Stimulated activated CD4-positive, alpha-beta T cell treated with anti-CD3 and anti-CD28 coated beads, Interleukin-1b, Interleukin-23, amount 100 ng/mL, for 24 hours (primary cell): ENCODE results near the gene CDR2L.

ENCODE experiments used
- DNase-seq, 4 experiments: peaks; one replicate each; pipeline ENCODE4 v3.0.0-alpha.2; 2020; ENCODE audit warnings: low read depth in 4 of 4, low spot score in 1 of 4

The CDR2L gene

GRCh38 chr17:74987418-74987908 lies at the start of gene CDR2L:
Gene CDR2L (plus strand): TSS chr17:74987632. CDS start chr17:74988044, 412 bp downstream.
- DNase-seq = peak; percentile 74 to 92 (median 86)

GRCh38 chr17:74938194-74938950 lies 49.1 kb upstream of the CDR2L start:
- no peak for DNase-seq

DNA sequence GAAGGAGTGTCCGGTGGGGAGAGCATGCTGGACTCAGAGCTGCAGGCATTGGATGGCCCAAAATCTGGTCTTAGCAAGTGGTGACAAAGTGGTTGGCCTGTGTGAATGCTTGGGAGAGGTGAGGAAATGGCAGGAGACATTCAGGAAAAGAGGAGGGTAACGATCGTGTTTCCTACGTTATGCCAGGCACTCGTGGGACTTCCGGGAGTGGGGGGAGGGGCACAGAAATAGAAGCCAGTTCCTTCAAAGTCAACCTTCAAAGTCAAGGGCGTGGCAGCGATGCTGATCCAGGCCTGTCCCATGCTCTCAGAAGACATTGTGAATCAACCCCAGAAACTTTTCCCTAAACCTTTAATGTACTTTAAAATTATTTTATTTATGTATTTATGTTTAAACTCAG lies 47.9 kb upstream of the CDR2L start:
- no peak for DNase-seq

GRCh38 chr17:74941128-74941725 lies 46.2 kb upstream of the CDR2L start:
- no peak for DNase-seq

DNA sequence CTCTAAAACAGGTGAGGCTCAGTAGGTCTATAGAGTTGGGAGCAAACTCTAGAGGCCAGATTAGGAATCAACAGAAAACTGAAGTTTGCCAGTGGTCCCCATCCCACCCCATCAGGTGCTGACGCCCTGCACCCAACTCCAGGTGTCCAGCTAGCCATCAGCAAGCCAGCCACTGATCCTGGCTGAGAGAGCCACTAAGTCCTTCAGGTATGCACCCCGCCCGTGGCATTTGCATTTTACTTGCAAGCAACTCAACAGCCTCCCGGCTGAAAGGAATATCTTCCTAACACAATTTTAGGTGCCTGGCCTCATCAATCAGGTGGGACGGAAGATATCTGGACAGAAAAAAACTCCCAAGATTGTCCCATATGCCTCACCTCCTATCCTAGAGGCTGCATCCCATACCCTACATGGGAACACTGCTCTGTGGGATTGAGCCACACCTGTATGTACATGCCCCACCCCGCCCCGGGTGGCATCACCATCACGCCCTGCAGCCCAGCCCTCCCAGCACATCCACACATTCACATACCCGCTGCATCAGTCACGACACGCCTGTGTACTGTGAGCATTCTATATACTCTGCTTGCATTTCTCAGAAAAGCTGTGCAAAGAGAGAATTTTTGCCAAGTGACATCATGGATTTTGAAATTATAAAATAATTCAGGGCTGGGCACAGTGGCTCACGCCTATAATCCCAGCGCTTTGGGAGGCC lies 43.5 kb upstream of the CDR2L start:
- no peak for DNase-seq

- DNase-seq = no peak
These were observed 41.9 kb upstream of the CDR2L start for GRCh38 chr17:74945543-74945942.

DNA sequence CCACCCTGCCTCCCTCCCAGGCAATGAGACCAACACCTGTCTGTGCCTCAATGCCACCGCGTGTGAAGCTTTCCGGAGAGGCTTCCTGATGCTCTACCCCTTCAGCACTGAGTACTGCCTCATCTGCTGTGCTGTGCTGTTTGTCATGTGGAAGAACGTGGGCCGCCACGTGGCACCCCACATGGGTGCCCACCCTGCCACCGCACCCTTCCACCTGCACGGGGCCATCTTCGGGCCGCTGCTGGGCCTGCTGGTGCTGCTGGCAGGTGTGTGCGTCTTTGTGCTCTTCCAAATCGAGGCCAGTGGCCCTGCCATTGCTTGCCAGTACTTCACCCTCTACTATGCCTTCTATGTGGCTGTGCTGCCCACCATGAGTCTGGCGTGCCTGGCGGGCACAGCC lies 40.8 kb upstream of the CDR2L start:
- no peak for DNase-seq

DNA sequence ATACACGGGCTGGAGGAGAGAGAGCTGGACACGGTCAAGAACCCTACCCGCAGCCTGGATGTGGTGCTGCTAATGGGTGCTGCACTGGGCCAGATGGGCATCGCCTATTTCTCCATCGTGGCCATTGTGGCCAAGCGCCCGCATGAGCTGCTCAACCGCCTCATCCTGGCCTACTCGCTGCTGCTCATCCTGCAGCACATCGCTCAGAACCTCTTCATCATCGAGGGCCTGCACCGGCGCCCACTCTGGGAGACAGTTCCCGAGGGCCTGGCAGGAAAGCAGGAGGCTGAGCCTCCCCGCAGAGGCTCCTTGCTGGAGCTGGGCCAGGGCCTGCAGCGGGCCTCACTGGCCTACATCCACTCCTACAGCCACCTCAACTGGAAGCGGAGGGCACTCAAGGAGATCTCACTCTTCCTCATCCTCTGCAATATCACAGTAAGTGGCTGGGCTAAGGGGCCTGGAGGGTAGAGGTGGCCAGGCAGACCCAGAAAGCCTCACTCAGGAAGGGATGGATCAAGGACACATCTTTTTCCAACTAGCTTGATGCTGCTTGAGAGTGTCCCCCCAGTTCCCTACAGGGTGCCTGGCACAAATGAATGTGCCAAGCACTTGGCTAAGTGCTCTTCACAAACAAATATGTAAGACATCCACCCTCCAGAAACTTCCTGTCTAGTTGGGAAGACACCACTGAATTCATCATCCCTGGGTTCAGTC lies 40.2 kb upstream of the CDR2L start:
- no peak for DNase-seq

DNA sequence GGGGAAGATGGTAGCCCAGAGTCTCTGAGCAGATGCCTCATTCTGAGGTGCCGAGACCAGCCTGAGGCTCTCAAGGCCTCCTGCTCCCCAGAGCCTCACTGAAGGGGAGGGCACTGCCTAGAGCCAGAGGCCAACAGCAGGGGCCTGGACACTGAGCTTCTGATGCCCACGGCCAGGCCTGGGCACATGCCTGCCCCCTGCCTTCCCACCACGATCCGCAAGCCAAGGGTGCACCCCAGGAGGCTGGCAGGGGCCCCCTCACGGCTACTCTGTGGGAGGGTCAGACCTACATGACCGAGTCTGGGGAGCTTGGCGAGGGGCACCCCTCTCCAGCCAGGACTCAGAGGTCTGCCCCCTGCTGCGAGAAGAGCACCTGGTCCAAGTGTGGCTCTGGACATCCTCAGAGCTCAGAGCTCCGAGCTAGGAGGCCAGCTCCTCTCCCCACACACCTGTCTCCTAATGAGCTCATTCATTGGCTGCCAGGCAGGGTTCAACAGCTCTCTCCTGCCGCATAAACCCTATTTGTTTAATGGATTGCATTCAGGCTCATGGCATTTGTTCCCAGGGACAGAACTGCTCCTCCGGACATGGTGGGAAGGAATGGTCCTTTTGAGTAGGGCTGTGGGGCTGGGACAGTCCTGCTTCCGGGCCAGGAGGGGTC lies 37.8 kb upstream of the CDR2L start:
- no peak for DNase-seq

DNA sequence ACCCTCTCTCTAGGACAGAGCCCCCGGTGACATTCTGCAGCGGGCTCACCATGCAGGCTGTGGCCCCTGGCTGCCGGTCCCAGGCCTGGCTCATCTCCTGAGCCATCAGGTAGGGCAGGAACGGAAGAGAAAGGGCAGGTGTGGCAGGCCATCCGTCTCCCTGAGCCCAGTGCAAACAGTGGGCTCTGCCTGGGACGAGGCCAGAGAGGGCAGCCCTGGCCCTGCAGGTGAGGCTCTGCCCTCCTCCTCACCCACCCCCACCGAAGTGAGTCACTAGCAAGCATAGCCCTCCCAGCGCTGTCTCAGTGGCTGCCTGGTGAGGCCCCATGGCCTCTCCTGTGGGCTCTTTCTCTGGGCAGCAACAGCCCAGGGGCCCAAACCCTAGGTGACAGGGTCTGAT lies 37.2 kb upstream of the CDR2L start:
- no peak for DNase-seq

DNA sequence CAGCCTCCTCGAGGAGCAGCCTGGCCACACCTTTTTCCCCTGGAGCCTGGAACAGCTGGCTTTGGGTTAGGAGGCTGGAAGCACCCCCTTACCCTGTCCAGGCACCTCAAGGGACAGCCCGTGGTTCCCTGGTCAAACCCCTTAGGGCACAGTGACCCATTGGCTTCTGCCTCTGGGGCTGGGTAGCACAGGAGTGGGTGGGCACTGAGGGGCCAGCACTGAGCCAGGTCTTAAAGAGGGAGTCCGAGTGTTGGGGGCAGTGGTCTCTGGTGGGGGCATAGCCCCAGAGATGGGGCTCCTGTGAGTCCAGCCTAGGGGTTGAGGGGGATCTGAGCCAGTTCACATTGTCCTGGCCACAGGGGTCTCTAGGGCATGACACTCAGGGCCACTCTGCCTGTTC lies 36.4 kb upstream of the CDR2L start:
- no peak for DNase-seq

GRCh38 chr17:74951680-74952421 lies 35.6 kb upstream of the CDR2L start:
- no peak for DNase-seq

GRCh38 chr17:74952431-74953133 lies 34.9 kb upstream of the CDR2L start:
- no peak for DNase-seq

- no peak for DNase-seq
These were observed 34.2 kb upstream of the CDR2L start for GRCh38 chr17:74953134-74953687.

GRCh38 chr17:74954115-74954514 lies 33.3 kb upstream of the CDR2L start:
- no peak for DNase-seq

- DNase-seq = no peak
These were observed 32.6 kb upstream of the CDR2L start for GRCh38 chr17:74954665-74955421.

DNA sequence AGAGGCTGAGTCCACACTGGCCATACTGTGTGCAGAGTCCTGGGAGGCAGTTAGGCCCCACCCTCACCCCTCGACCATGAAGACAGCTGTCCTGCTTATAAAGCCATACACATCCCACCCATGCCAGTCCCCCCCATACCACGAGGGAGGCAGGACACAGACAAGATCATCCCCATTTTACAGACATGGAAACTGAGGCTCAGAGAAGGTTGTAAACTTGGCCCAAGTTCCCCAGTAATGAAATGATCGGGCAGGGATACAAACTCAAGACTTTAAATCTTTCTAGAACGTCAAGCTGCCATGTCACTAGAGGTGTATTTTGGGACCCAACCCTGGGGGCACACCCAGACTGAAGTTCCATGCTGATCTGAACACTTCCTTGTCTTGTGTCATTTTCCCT lies 31.3 kb upstream of the CDR2L start:
- no peak for DNase-seq

GRCh38 chr17:74957935-74958740 lies 29.3 kb upstream of the CDR2L start:
- DNase-seq = peak; percentile 49 to 81 (median 69)
